Measurements from ENCODE around the gene INHA.

The INHA gene

GRCh38 chr2:219559156-219559915 is 12.8 kb upstream of the INHA start:
- no peak for DNase-seq (ENCODE audit: low spot score)

DNA sequence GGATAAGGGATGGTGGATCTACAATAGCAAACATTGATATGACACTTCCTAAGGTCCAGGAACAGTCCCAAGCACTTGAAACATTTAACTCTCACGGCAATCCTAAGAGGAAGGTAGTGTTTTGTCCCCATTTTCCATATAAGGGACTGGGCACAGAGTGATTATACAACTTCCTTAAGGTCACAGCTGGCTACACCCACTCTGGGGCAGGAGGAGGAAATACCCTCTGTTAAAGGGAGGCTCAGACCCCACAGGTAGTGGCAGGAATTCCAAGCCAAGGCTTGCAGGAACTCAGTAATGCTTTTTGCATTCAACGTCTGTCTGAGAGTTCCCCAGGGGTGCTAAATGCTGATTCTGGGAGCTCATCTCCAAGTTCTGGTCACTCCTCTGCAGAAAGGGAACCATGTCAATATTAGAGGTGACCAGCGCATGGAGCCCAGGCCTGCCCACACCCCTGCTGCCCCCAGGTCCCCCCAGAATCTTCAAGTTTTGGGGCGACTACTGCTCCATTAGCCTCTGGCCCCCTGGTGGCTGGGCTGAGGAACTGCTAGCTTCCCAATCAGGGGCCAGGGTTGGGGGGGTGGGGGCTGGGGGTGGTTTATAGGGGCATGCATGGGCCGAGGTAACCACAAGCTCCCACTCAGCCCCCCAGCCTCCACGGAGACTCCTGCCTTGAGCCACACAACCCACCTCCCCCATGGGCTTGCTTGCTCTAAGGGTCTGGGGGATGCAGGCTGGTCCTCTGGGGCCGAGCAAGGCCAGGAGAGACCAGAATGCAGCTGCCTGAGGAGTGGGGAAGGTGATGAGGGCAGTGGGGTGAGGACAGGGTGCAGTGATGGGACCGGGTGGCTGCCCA is 11.8 kb upstream of the INHA start:
- DNase-seq (ENCODE audit: low spot score) = no peak

- no peak for DNase-seq (ENCODE audit: low spot score)
These were observed 11.3 kb upstream of the INHA start for GRCh38 chr2:219560893-219561178.

- no peak for DNase-seq (ENCODE audit: low spot score)
These were observed 10.7 kb upstream of the INHA start for GRCh38 chr2:219561179-219562048.

GRCh38 chr2:219562049-219563020 is 9.8 kb upstream of the INHA start:
- DNase-seq (ENCODE audit: low spot score) = no peak

DNA sequence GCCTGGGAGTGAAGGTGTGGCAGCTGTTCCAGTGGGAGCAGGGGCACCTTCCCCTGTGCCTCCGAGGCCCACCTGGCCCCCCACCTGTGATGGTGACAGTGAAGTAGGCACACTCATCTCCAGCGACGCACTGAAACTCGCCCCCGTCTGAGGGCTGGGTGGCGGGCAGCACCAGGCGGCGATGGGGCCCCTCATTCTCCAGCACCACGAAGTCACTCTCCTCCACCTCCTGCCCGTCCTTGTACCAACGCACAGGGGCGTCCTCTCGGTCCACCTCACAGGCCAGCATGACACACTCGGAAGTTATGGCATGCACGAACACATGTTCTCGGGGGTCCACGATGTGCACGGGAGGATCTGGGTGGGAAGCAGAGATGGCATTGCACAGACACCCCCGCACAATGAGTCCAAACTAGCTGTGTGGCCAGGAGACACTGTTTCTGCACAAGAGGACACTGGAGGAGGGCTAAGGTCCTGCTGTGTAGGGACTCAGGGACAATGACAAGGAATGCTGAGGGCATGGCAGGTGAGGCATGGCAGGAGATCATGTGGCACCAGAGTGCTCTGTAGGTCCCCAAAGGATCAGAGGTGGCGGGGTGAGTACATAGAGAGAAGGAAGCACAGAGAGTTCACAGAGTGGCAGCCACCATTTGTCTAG is 8.7 kb upstream of the INHA start:
- DNase-seq (ENCODE audit: low spot score) = no peak

- DNase-seq (ENCODE audit: low spot score) = no peak
These were observed 6.7 kb upstream of the INHA start for GRCh38 chr2:219565130-219566080.

DNA sequence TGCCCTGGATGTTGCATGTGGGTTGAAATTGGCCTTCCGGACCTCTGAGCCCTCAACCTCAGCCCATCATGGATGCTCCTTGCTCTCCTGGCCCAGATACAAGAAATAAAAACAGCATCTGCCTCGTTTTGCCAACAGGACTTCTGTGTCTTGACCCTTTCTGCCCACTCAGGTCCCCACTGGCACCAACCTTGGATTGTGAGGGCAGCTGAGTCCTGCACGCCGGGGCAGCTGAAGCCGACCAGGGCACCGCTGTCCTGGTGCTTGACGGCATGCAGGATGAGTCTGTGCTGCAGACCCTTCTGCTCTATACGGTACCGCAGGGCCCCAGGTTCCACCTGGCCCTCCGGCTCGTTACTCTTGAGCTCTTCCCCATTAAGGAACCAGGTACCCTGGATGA is 5.5 kb upstream of the INHA start:
- DNase-seq (ENCODE audit: low spot score) = no peak

- no peak for DNase-seq (ENCODE audit: low spot score)
These were observed 5.0 kb upstream of the INHA start for GRCh38 chr2:219567131-219567530.

DNA sequence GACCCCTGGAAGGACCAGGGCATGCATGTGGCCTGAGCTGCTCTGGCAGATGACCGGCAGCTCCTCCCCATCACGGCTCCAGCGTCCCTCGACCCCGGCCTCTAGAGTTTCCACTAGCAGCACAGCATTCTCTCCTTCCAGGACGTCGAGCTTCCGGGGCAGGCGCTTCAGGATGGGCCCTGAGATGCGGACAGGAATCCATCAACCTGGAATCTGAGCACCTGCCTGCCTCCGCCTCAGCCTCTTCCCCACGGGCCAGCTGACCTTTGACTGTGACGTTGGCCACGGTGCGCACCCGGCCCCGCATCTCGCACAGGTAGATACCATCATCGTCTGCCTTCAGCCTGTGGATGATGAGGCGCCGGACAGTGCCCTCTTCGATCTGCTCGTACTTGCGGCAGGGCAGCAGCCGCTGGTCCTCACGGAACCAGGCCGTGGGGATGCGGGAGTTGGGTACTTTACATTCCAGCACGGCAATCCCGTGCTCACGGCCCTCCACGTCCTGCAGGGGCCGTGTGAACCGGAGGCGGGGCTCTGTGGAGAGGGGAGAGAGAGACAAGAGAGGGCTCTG is 4.2 kb upstream of the INHA start:
- no peak for DNase-seq (ENCODE audit: low spot score)

DNA sequence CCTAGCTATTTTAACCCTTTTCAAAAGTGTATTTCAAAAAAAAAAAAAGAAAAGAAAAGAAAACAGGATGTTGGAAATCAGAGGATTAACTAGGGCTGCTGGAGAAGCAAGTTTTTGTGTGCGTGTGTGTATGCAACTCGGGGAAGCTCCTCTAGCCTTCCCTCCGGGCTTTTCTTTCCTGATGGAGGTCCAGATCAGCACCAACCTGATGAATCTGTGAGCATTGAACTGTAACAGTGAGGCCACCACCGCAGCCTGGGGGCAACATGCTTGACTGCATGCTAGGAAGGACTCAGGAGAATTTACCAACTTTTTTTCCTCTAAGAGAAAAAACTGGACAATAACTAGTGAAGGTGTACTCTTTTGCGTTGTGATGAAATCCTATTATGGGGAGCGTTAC is 3.1 kb upstream of the INHA start:
- no peak for DNase-seq (ENCODE audit: low spot score)

DNA sequence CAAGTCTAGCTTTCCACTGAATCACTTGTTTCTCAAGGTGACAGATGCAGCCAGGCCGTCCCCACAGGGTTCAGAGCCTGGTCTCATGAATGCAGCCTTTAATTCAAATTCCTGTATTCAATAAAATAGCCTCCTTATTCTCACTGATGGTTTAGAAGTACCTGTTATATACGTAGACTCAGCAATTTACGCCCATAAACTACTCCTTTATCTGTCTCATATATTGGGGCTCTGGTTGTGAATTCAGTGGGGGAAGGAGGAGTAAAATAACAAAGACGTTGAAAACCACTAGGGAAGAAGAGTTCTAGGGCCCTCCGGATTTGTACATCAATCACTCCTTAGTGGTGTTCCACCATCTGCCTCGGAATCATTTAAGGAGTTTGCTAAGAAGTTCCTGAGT is 2.5 kb upstream of the INHA start:
- DNase-seq (ENCODE audit: low spot score) = no peak

GRCh38 chr2:219570194-219570923 is 1.8 kb upstream of the INHA start:
- no peak for DNase-seq (ENCODE audit: low spot score)

DNA sequence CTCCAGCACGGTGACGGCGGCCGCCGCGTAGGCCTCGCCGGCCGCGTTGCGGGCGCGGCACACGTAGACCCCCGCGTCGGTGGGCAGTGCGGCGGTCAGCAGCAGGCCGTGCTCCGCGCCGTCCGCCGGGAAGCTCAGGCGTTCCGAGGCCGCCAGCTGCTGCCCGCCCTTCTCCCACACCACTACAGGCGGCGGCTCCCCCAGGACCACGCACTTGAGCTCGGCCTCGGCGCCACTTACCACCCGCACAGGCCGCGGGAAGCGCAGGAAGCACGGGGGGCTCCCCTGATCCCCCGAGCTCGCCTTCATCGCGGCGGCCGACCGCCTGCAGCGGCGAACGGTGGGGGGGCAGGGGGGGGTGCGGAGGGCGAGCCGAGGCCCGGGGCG is 1.2 kb upstream of the INHA start:
- DNase-seq (ENCODE audit: low spot score) = no peak

DNA sequence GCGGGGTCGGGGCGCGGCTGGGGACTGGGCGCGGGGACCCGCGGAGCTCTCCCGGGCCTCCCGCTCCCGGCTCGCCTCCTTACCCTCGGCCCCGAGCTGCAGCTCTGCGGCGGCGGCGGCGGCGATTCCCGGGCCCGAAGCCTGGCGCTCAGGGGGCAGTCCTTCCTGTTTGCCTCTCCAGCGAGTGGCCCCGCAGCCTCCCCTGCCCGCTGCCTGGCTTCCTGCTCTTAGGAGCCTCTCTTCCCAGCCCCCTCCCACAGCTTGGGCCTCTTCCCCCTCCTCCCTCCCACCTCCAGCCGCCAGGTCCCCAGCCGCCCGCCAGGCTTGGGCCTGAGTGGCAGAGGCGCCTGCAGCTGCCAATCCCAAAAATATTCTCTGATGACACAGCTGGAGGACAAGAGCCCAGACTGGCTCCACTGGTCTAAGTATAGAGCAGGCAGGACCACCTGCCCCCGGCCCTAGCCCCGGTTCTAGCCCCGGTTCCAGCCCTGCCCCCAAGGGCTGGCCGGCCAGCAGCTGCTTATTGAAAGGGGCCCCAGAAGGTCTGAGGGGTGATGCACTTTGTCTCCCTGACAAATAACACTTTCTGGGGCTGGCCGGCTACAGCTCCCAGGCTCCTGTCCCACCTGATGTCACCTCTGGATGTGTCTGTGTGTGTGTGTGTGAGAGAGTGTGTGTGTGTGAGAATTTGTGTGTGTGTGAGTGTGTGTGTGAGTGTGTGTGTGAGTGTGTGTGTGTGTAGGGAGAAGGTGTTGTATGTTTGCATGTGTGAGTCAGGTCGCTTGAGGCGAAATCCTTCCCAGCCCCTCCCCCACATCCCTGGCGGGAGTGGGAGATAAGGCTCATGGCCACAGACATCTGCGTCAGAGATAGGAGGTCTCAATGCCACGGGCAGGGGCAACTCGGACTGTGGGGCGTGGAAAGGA is 536 bp upstream of the INHA start, which contains the start of gene OBSL1:
TSS of gene OBSL1 (minus strand) at position 229 of the 926 bp plus-strand sequence. CDS start 307 bp downstream, outside the sequence.
- peak; percentile 53 for DNase-seq (ENCODE audit: low spot score)

DNA sequence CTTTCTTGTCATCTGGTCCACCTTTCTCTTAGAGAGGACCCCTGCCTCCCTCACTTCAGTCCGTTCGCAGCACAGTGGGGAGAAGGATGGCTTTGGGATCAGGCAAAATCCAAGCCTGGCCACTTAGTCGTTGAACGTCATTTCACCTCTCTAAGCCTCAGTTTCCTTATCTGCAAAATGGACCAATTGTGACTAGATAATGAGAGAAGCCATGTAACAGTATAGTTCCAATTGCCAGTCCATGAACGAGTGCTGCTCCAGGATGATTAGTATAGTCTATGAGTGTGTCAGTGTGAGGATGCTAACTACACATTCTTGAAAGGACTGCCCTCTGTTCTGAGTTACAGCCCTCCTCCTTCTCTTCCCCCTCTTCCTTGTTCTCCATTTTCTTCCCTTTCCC is 1.1 kb downstream of the INHA start:
- no peak for DNase-seq (ENCODE audit: low spot score)

DNA sequence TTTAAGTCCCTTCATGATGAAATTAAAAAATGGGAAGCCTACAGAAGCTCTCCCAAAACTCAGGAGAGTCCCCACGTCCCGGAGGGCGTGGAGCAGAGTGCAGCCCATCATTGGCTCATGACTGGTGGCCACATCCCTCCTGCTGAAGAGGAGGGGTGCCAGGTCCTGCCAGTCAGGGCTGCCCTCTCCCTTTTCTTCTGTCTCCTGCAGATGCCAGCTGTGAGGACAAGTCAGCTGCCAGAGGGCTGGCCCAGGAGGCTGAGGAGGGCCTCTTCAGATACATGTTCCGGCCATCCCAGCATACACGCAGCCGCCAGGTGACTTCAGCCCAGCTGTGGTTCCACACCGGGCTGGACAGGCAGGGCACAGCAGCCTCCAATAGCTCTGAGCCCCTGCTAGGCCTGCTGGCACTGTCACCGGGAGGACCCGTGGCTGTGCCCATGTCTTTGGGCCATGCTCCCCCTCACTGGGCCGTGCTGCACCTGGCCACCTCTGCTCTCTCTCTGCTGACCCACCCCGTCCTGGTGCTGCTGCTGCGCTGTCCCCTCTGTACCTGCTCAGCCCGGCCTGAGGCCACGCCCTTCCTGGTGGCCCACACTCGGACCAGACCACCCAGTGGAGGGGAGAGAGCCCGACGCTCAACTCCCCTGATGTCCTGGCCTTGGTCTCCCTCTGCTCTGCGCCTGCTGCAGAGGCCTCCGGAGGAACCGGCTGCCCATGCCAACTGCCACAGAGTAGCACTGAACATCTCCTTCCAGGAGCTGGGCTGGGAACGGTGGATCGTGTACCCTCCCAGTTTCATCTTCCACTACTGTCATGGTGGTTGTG is 2.6 kb downstream of the INHA start:
- DNase-seq (ENCODE audit: low spot score) = no peak
